OCI-LY7 (cell line): Measurements from ENCODE around the gene XPO1. TPM values are rescaled to one million over a fixed set of nuclear protein-coding genes. Genes with fewer than 3 reads are reported as not detected.

Experiments used
- BruUV-seq: library from RNA; stranded (reverse); fragments of 400-500 nt; replicated peaks from 2 replicates; lab custom pipeline; 2021; lab: Mats Ljungman, UMichigan
- CTCF ChIA-PET: fragments of 300-600 bp; sonication (Branson Sonifier 250); formaldehyde crosslinking; loops from one replicate; lab custom pipeline; 2022; ENCODE audit warnings: antibody characterized with exemption; ENCODE audit not compliant: unreplicated experiment; lab: Charles Lee
- POLR2A ChIA-PET: fragments of 300-600 bp; sonication (Branson Sonifier 250); formaldehyde crosslinking; loops from one replicate; lab custom pipeline; 2022; ENCODE audit warnings: antibody characterized with exemption; lab: Charles Lee
- DNase-seq: peaks from one replicate; pipeline ENCODE4 v3.0.0-alpha.2; 2015; ENCODE audit warnings: low spot score
- H2AFZ ChIP-seq: fragments of 200-600 bp; sonication (generic), shearing (Covaris generic); 2 replicates; pipeline ENCODE4 v1.6.1; 2014; ENCODE audit warnings: mild to moderate bottlenecking, antibody characterized with exemption, low read length, moderate library complexity
- H3K27ac ChIP-seq: fragments of 200-600 bp; sonication (generic); 2 replicates; pipeline ENCODE4 v1.5.1; 2014; ENCODE audit warnings: mixed run types, low read depth, mild to moderate bottlenecking, moderate library complexity, low read length, inconsistent platforms; ENCODE audit not compliant: poor library complexity, severe bottlenecking
- H3K36me3 ChIP-seq: fragments of 200-600 bp; sonication (generic); 2 replicates; pipeline ENCODE4 v1.6.1; 2014; ENCODE audit warnings: mild to moderate bottlenecking, antibody characterized with exemption, low read length, moderate library complexity, mixed read lengths; ENCODE audit not compliant: insufficient read depth
- H3K4me1 ChIP-seq: fragments of 200-600 bp; sonication (generic); 2 replicates; pipeline ENCODE4 v1.5.1; 2014; ENCODE audit warnings: mild to moderate bottlenecking, low read length; ENCODE audit not compliant: insufficient read depth, poor library complexity, severe bottlenecking
- H3K4me2 ChIP-seq: fragments of 200-600 bp; sonication (generic); 2 replicates; pipeline ENCODE4 v1.6.1; 2014; ENCODE audit warnings: mild to moderate bottlenecking, low read length
- H3K4me3 ChIP-seq: fragments of 200-600 bp; sonication (generic); 2 replicates; pipeline ENCODE4 v1.5.1; 2014; ENCODE audit warnings: mild to moderate bottlenecking, low read depth, low read length; ENCODE audit not compliant: poor library complexity, severe bottlenecking
- H3K79me2 ChIP-seq: fragments of 200-600 bp; sonication (generic); 2 replicates; pipeline ENCODE4 v1.6.1; 2016; ENCODE audit warnings: low read depth, mild to moderate bottlenecking, low read length, moderate library complexity, mixed read lengths; ENCODE audit not compliant: insufficient read depth
- H3K9me2 ChIP-seq: fragments of 200-600 bp; sonication (generic); 2 replicates; pipeline ENCODE4 v1.6.1; 2016; ENCODE audit warnings: mild to moderate bottlenecking, low read length, mixed read lengths; ENCODE audit not compliant: insufficient read depth
- H3K9me3 ChIP-seq: fragments of 200-600 bp; sonication (generic); 2 replicates; pipeline ENCODE4 v1.6.1; 2014; ENCODE audit warnings: mild to moderate bottlenecking, mixed run types, low read length, mixed read lengths
- H4K20me1 ChIP-seq: fragments of 200-600 bp; sonication (generic); 2 replicates; pipeline ENCODE4 v1.6.1; 2014; ENCODE audit warnings: mild to moderate bottlenecking, antibody characterized with exemption, low read length, moderate library complexity, mixed read lengths; ENCODE audit not compliant: insufficient read depth
- EZH2phosphoT487 ChIP-seq: fragments of 200-600 bp; sonication (generic); IDR thresholded peaks from 2 replicates; pipeline ENCODE4 v1.6.1; 2018; ENCODE audit warnings: low read depth, borderline replicate concordance, mild to moderate bottlenecking, mixed run types, antibody characterized with exemption, low read length, moderate library complexity, mixed read lengths
- intact Hi-C: fragments of 100-400 bp; cut with micrococcal nuclease; formaldehyde crosslinking; loops from one replicate; pipeline ENCODE4 v1.10.0; 2022; ENCODE audit not compliant: unreplicated experiment
- total RNA-seq, 2 experiments: library from RNA; depleted of rRNA in 1 of 2; stranded (reverse); fragments of >200 nt in 1 of 2; shearing (Covaris generic) in 1 of 2; gene quantifications; 2 replicates each; pipeline ENCODE4 v1.2.3, GENCODE V29; 2014 to 2022
- TF ChIP-seq, protein P1 (sequence below): fragments of 200-600 bp; sonication (generic); conservative IDR thresholded peaks from 2 replicates; pipeline ENCODE4 v1.5.1; 2014; ENCODE audit warnings: mild to moderate bottlenecking, antibody characterized with exemption, low read length, moderate library complexity, mixed read lengths

Gene XPO1
- total RNA-seq, 2 experiments from 2014 or later: 177 to 287 TPM

DNA sequence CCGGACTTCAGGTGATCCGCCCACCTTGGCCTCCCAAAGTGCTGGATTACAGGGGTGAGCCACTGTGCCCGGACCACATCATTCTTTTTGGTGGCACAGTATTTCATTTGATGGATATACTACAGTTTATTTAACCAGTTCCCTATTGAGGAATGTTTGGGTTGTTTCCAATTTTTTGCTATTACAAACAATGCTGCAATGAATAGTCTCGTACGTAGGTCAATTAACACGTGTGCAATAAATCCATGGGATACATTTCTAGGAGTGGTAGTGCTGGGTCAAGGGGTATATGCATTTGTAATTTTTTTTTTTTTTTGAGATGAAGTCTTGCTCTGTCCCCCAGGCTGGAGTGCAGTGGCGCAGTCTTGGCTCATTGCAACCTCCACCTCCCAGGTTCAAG lies 28.4 kb upstream of the XPO1 start:
- no peaks in the 10 kb centered on the region for H3K79me2 ChIP-seq
- no peaks in the 10 kb centered on the region for H4K20me1 ChIP-seq
- no peaks in the 10 kb centered on the region for H3K36me3 ChIP-seq
- ChIA-PET POLR2A (no interaction called here), CTCF (no interaction called here)
- no peaks in the 10 kb centered on the region for H3K9me2 ChIP-seq
- no peak overlapping the region for H3K4me2 ChIP-seq
- no peak for DNase-seq
- no peaks in the 10 kb centered on the region for H3K4me1 ChIP-seq
- H3K9me3 ChIP-seq: no peaks in the 10 kb centered on the region
- H3K4me3 ChIP-seq: no peak overlapping the region
- no peak for TF ChIP-seq EZH2phosphoT487
- TF ChIP-seq, protein P1, sequence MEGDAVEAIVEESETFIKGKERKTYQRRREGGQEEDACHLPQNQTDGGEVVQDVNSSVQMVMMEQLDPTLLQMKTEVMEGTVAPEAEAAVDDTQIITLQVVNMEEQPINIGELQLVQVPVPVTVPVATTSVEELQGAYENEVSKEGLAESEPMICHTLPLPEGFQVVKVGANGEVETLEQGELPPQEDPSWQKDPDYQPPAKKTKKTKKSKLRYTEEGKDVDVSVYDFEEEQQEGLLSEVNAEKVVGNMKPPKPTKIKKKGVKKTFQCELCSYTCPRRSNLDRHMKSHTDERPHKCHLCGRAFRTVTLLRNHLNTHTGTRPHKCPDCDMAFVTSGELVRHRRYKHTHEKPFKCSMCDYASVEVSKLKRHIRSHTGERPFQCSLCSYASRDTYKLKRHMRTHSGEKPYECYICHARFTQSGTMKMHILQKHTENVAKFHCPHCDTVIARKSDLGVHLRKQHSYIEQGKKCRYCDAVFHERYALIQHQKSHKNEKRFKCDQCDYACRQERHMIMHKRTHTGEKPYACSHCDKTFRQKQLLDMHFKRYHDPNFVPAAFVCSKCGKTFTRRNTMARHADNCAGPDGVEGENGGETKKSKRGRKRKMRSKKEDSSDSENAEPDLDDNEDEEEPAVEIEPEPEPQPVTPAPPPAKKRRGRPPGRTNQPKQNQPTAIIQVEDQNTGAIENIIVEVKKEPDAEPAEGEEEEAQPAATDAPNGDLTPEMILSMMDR: no peak
- intact Hi-C loops: no loop called here
- no peak overlapping the region for H2AFZ ChIP-seq
- no peak overlapping the region for H3K27ac ChIP-seq
- no TSS peak for BruUV-seq

DNA sequence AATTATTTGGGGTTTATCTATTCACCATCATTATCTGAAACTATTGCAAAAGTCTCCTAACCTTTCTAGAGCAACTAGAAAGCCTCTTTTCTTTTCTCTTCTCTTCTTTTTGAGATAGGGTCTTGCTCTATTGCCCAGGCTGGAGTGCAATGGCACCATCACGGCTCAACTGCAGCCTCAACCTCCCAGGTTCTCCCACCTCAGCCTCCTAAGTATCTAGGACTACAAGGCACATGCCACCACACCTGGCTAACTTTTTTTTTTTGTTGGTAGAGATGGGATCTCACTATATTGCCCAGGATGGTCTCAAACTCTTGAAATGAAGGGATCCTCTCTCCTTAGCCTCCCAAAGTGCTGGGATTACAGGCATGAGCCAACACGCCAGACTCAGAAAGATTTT lies 24.5 kb upstream of the XPO1 start:
- TF ChIP-seq, protein P1: no peak
- TF ChIP-seq EZH2phosphoT487: no peak
- Histone ChIP-seq H4K20me1 (no peaks in the 10 kb centered on the region), H3K4me2 (no peak overlapping the region), H3K27ac (no peak overlapping the region), H3K79me2 (no peaks in the 10 kb centered on the region), H3K9me2 (no peaks in the 10 kb centered on the region), H2AFZ (no peak overlapping the region), H3K4me1 (no peaks in the 10 kb centered on the region), H3K9me3 (no peaks in the 10 kb centered on the region), H3K36me3 (no peaks in the 10 kb centered on the region), H3K4me3 (no peak overlapping the region)
- POLR2A ChIA-PET: no interaction called here
- BruUV-seq: no TSS peak
- CTCF ChIA-PET: no interaction called here
- intact Hi-C loops: no loop called here
- no peak for DNase-seq

- POLR2A ChIA-PET: no interaction called here
- Histone ChIP-seq H3K4me3 (no peak overlapping the region), H3K9me3 (no peaks in the 10 kb centered on the region), H3K27ac (no peak overlapping the region), H3K36me3 (no peaks in the 10 kb centered on the region), H3K9me2 (no peaks in the 10 kb centered on the region), H3K4me2 (no peak overlapping the region), H4K20me1 (no peaks in the 10 kb centered on the region), H3K79me2 (no peaks in the 10 kb centered on the region), H3K4me1 (no peaks in the 10 kb centered on the region), H2AFZ (no peak overlapping the region)
- intact Hi-C loops: no loop called here
- CTCF ChIA-PET: no interaction called here
- TF ChIP-seq, protein P1: no peak
- TF ChIP-seq EZH2phosphoT487: no peak
- DNase-seq: no peak
- BruUV-seq: no TSS peak
Observed at GRCh38 chr2:61558160-61558559, 20.0 kb upstream of the XPO1 start.
